HG03039 (cell line): ENCODE results near the gene MRPS7.
A peak's percentile ranks its signal among the peaks of the same experiment; 100 is the strongest.
"Not testable (repeated sequence)": the region's sequence is repeated elsewhere in the genome, so short reads cannot be mapped to it uniquely, and the experiment has no call there.

Source experiments
- ATAC-seq: cut with Tn5 transposase; IDR thresholded peaks from one replicate; pipeline ENCODE4 v1.9.1; 2021; ENCODE audit warnings: mild to moderate bottlenecking, moderate library complexity; ENCODE audit not compliant: unreplicated experiment

The MRPS7 gene

GRCh38 chr17:75242461-75243042 lies 19.1 kb upstream of the MRPS7 start:
- no peak for ATAC-seq

- no peak for ATAC-seq
Measured at GRCh38 chr17:75244133-75244866, 17.4 kb upstream of the MRPS7 start.

GRCh38 chr17:75245011-75245410 lies 16.7 kb upstream of the MRPS7 start:
- no peak for ATAC-seq

- no peak for ATAC-seq
Measured at GRCh38 chr17:75246404-75246803, 15.3 kb upstream of the MRPS7 start.

GRCh38 chr17:75249564-75249963 lies 12.1 kb upstream of the MRPS7 start:
- ATAC-seq = peak; percentile 5

- peak; percentile 89 for ATAC-seq
Measured at GRCh38 chr17:75250009-75250471, 11.6 kb upstream of the MRPS7 start.

GRCh38 chr17:75252039-75252816 lies 9.5 kb upstream of the MRPS7 start:
- no peak for ATAC-seq

GRCh38 chr17:75255954-75256698 lies 5.6 kb upstream of the MRPS7 start:
- not testable (repeated sequence) for ATAC-seq

- not testable (repeated sequence) for ATAC-seq
Measured at GRCh38 chr17:75257228-75257627, 4.5 kb upstream of the MRPS7 start.

- peak; percentile 5 for ATAC-seq
Measured at GRCh38 chr17:75260641-75261335, 891 bp upstream of the MRPS7 start.

- no peak for ATAC-seq
Measured at GRCh38 chr17:75262112-75262606, 480 bp downstream of the MRPS7 start.

- no peak for ATAC-seq
Measured at GRCh38 chr17:75263055-75263454, 1.4 kb downstream of the MRPS7 start.

GRCh38 chr17:75265614-75266315 lies 4.1 kb downstream of the MRPS7 start:
- no peak for ATAC-seq

- no peak for ATAC-seq
Measured at GRCh38 chr17:75266316-75267152, 4.9 kb downstream of the MRPS7 start.

GRCh38 chr17:75267153-75267410 lies 5.4 kb downstream of the MRPS7 start:
- no peak for ATAC-seq

GRCh38 chr17:75267411-75268232 lies 5.9 kb downstream of the MRPS7 start:
- no peak for ATAC-seq

GRCh38 chr17:75269844-75270217 lies 8.2 kb downstream of the MRPS7 start:
- ATAC-seq = no peak
